Panc1 (cell line): ENCODE results near the gene ADORA1.

Experiments
- POLR2AphosphoS5 ChIP-seq: IDR thresholded peaks from 2 replicates; pipeline ENCODE4 v1.6.1; 2012; ENCODE audit warnings: mild to moderate bottlenecking, low read depth, low read length, moderate library complexity
- SIN3A ChIP-seq: IDR thresholded peaks from 2 replicates; pipeline ENCODE4 v1.6.1; 2012; ENCODE audit warnings: low read depth, mild to moderate bottlenecking, low read length, moderate library complexity, borderline replicate concordance; ENCODE audit not compliant: insufficient read depth
- TF ChIP-seq, protein P1 (sequence below): fragments of 450-650 bp; IDR thresholded peaks from 2 replicates; pipeline ENCODE4 v1.5.1; 2017; ENCODE audit warnings: mild to moderate bottlenecking

DNA sequence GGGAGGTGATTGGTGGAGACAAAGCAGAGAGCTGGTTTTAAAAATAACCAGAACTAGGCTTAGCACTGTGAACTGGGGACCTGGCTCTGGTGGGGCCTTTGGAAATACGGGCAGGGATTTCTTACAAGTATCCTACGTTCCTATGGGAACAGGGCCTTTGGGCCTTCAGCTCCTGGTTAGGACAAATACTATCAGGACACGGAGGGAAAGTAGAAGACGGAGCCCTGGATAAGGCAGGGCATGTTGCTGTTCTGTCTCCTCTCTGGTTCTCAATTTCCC lies 36.4 kb upstream of the ADORA1 start:
- TF ChIP-seq, protein P1, sequence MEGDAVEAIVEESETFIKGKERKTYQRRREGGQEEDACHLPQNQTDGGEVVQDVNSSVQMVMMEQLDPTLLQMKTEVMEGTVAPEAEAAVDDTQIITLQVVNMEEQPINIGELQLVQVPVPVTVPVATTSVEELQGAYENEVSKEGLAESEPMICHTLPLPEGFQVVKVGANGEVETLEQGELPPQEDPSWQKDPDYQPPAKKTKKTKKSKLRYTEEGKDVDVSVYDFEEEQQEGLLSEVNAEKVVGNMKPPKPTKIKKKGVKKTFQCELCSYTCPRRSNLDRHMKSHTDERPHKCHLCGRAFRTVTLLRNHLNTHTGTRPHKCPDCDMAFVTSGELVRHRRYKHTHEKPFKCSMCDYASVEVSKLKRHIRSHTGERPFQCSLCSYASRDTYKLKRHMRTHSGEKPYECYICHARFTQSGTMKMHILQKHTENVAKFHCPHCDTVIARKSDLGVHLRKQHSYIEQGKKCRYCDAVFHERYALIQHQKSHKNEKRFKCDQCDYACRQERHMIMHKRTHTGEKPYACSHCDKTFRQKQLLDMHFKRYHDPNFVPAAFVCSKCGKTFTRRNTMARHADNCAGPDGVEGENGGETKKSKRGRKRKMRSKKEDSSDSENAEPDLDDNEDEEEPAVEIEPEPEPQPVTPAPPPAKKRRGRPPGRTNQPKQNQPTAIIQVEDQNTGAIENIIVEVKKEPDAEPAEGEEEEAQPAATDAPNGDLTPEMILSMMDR, result no peak
- TF ChIP-seq POLR2AphosphoS5 (no peak), SIN3A (no peak)
